Prostate gland (tissue), 2 donors: ENCODE results near the gene TMEM114. TPM values are rescaled to one million over a fixed set of nuclear protein-coding genes. Genes with fewer than 3 reads are reported as not detected.

Experiments used
- DNase-seq: peaks from one replicate; pipeline ENCODE4 v3.0.0-alpha.2; 2019; ENCODE audit warnings: low spot score
- H3K27ac ChIP-seq, 2 donors: fragments of 200-600 bp; sonication (generic); 2 replicates each; pipeline ENCODE4 v1.5.1; 2017 to 2019
- H3K27me3 ChIP-seq: fragments of 200-600 bp; sonication (generic); replicated peaks from 2 replicates; pipeline ENCODE4 v1.5.1; 2019; ENCODE audit not compliant: insufficient read depth
- H3K36me3 ChIP-seq, 2 donors: fragments of 200-600 bp; sonication (generic); 1 replicate in 1 of 2; 2 replicates in 1 of 2; pipeline versions ENCODE4 v1.5.1 to v1.8.1; 2017 to 2019
- H3K4me1 ChIP-seq: fragments of 200-600 bp; sonication (generic); replicated peaks from 2 replicates; pipeline ENCODE4 v1.5.1; 2019
- H3K4me3 ChIP-seq, 2 donors: fragments of 200-600 bp; sonication (generic); 2 replicates each; pipeline ENCODE4 v1.5.1; 2017 to 2019
- H3K9me3 ChIP-seq: fragments of 200-600 bp; sonication (generic); 2 replicates; pipeline ENCODE4 v1.5.1; 2017
- CTCF ChIP-seq, 4 experiments: fragments of 200-600 bp in 2 of 4; fragments of 450-650 bp in 2 of 4; sonication (generic) in 2 of 4; IDR thresholded peaks; 1 replicate in 3 of 4; 2 replicates in 1 of 4; pipeline ENCODE4 v1.5.1; 2016 to 2019; ENCODE audit warnings: antibody characterized with exemption in 4 of 4, mild to moderate bottlenecking in 2 of 4, moderate library complexity in 2 of 4
- POLR2A ChIP-seq: fragments of 450-650 bp; IDR thresholded peaks from one replicate; pipeline ENCODE4 v1.6.1; 2016; ENCODE audit warnings: antibody characterized with exemption, mild to moderate bottlenecking
- POLR2AphosphoS5 ChIP-seq: sonication (generic); formaldehyde crosslinking; IDR thresholded peaks from one replicate; pipeline ENCODE4 v1.6.1; 2017; ENCODE audit warnings: antibody characterized with exemption
- WGBS: methylation state at CpG from one replicate; pipeline ENCODE4 v1.1.5; 2018; 5-methylcytosine and 5-hydroxymethylcytosine counted together
- intact Hi-C: fragments of 100-400 bp; cut with DNase I; formaldehyde crosslinking; loops from one replicate; pipeline ENCODE4 v1.14.2; 2022
- total RNA-seq, 2 donors: library from RNA; depleted of rRNA; stranded (reverse); fragments of >200 nt; gene quantifications; one replicate each; pipeline ENCODE4 v1.1.0, GENCODE V29; 2016

Gene TMEM114
- total RNA-seq, 2 donors from 2014 or later = not detected

GRCh38 chr16:8589057-8589899, 1.0 kb downstream of the TMEM114 start:
- peaks cover 4% of the 10 kb centered on the region for H3K4me1 ChIP-seq
- H3K27me3 ChIP-seq = peaks cover 4% of the 10 kb centered on the region
- WGBS = 1% methylated on average over 57 of the region's 64 CpGs
- TF ChIP-seq POLR2A (no peak), POLR2AphosphoS5 (no peak), CTCF (IDR thresholded peaks at IDR 0.05) (no peak)
- intact Hi-C loops = no loop called here
- H3K4me3 ChIP-seq = no peak overlapping the region
- H3K36me3 ChIP-seq = no peaks in the 10 kb centered on the region
- no peak for DNase-seq
- H3K27ac ChIP-seq = no peak overlapping the region
- H3K9me3 ChIP-seq = no peaks in the 10 kb centered on the region

GRCh38 chr16:8588682-8589056, 1.6 kb downstream of the TMEM114 start:
- intact Hi-C loops = no loop called here
- no peaks in the 10 kb centered on the region for H3K36me3 ChIP-seq
- no peak overlapping the region for H3K4me3 ChIP-seq
- DNase-seq = no peak
- H3K27me3 ChIP-seq = peaks cover 4% of the 10 kb centered on the region
- no peak overlapping the region for H3K27ac ChIP-seq
- peaks cover 4% of the 10 kb centered on the region for H3K4me1 ChIP-seq
- TF ChIP-seq CTCF (IDR thresholded peaks at IDR 0.05) = no peak
- no peak for TF ChIP-seq POLR2A
- no peak for TF ChIP-seq POLR2AphosphoS5
- no peaks in the 10 kb centered on the region for H3K9me3 ChIP-seq
- WGBS = 4% methylated on average over 9 of the region's 9 CpGs

- no peak for TF ChIP-seq POLR2A
- TF ChIP-seq POLR2AphosphoS5 = no peak
- no peak for TF ChIP-seq CTCF (IDR thresholded peaks at IDR 0.05)
- no peak overlapping the region for H3K27ac ChIP-seq
- no peaks in the 10 kb centered on the region for H3K9me3 ChIP-seq
- H3K4me1 ChIP-seq = peaks cover 4% of the 10 kb centered on the region
- no peaks in the 10 kb centered on the region for H3K36me3 ChIP-seq
- intact Hi-C loops = no loop called here
- H3K4me3 ChIP-seq = no peak overlapping the region
- peaks cover 4% of the 10 kb centered on the region for H3K27me3 ChIP-seq
- DNase-seq = no peak
Measured at GRCh38 chr16:8587065-8587464, 3.2 kb downstream of the TMEM114 start.

- Histone ChIP-seq H3K4me1 (peaks cover 4% of the 10 kb centered on the region), H3K36me3 (no peaks in the 10 kb centered on the region), H3K9me3 (no peaks in the 10 kb centered on the region), H3K4me3 (no peak overlapping the region), H3K27ac (no peak overlapping the region), H3K27me3 (peaks cover 4% of the 10 kb centered on the region)
- intact Hi-C loops = no loop called here
- WGBS = 89% methylated on average over 3 of the region's 3 CpGs
- no peak for TF ChIP-seq CTCF (IDR thresholded peaks at IDR 0.05)
- TF ChIP-seq POLR2AphosphoS5 = no peak
- TF ChIP-seq POLR2A = no peak
- no peak for DNase-seq
Measured at GRCh38 chr16:8585857-8586256, 4.5 kb downstream of the TMEM114 start.

GRCh38 chr16:8585041-8585440, 5.3 kb downstream of the TMEM114 start:
- H3K27ac ChIP-seq = no peak overlapping the region
- 60% methylated on average over 2 of the region's 2 CpGs for WGBS
- peaks cover 4% of the 10 kb centered on the region for H3K4me1 ChIP-seq
- intact Hi-C loops = no loop called here
- H3K27me3 ChIP-seq = no peaks in the 10 kb centered on the region
- H3K9me3 ChIP-seq = no peaks in the 10 kb centered on the region
- H3K4me3 ChIP-seq = no peak overlapping the region
- no peak for DNase-seq
- H3K36me3 ChIP-seq = no peaks in the 10 kb centered on the region
- no peak for TF ChIP-seq POLR2AphosphoS5
- TF ChIP-seq CTCF (IDR thresholded peaks at IDR 0.05) = no peak
- TF ChIP-seq POLR2A = no peak
